GM21367 (cell line): ENCODE measurements around the gene ULBP2.
"Not testable (repeated sequence)": the region's sequence is repeated elsewhere in the genome, so short reads cannot be mapped to it uniquely, and the experiment has no call there.

Experiments used
- ATAC-seq: cut with Tn5 transposase; IDR thresholded peaks from one replicate; pipeline ENCODE4 v1.9.1; 2021; ENCODE audit not compliant: unreplicated experiment

The ULBP2 gene

DNA sequence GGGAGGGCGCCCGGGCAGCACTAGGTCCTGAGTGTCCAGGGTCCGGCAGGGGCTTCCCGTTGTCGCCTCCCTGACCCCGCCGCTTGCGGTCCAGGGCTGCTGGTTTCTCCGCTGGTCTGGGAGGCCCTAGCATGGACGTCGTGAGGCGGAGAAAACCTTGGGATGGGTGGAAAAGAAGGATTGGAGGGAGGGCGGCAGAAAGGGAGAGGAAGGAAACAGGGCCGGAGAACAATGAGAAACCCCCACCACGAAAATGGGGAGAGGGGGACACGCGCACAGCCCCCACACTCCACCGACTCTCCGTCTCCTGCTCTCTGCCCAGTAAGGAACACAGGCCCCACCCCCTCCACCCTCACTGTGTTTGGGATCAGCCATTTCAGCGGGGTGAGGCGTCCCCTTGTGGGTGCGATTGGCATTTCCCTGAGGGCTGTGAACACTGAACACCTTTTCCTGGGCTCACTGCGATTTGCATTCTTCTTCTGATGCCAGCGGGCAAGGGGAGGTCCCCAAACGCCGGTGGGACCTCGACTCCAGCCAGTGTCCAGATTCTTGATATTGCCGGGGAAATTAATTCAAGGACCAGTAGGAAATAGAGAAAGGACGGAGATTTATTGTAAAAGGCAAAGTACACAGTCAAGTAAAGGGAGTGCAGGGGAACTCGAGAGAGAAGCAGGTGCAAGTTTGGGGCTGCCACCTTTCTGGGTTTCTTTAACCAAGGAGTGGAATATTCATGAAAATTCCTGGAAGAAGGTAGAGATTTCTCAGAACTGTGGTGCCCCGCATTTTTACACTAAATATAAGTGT, 15.6 kb upstream of the ULBP2 start:
- no peak for ATAC-seq

DNA sequence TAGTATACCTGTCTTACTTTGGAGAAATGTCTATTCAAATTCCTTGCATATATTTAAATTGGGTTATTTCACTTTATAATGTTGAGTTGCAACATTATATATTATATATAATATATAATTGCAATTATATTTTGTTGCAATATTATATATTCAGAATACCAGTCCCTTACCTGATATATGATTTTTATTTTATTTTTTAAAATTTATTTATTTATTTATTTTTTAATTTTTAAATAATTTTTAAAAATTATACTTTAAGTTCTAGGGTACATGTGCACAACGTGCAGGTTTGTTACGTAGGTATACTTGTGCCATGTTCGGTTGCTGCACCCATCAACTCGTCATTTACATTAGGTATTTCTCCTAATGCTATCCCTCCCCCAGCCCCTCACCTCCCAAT, 14.8 kb upstream of the ULBP2 start:
- ATAC-seq: not testable (repeated sequence)

DNA sequence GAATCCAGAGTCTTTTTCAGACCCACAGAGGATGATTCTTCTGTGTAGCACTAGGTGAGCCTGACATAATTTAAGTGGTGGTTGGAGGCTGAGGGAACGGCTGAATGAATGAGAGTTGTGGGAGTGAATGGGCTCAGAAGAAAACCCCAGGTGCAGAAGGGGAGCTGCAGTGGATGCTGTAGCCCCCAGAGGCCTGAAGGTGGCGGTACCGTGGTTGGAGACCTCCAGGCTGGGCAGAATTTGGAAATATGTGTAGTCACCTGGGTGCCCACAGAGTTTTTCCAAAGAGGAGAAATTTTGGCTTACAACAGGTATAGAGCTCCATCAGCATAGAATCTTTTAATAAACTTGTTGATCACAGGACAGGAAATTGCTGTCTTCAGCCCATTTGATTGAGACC, 12.4 kb upstream of the ULBP2 start:
- ATAC-seq: no peak

DNA sequence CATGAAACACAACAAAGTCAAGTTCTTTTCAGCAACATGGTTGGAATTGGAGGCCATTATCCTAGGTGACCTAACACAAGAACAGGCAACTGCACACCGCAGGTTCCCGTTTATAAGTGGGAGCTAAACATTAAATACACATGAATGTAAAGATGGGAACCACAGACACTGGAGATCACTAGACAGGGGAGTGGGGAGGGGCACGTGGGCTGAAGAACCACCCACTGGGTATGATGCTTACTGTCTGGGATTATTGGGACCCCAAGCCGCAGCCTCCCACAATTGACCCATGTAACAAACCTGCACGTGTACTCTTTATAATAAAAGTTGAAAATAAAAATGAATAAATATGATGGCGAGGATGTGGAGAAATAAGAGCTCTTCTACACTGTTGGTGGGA, 10.3 kb upstream of the ULBP2 start:
- no peak for ATAC-seq

DNA sequence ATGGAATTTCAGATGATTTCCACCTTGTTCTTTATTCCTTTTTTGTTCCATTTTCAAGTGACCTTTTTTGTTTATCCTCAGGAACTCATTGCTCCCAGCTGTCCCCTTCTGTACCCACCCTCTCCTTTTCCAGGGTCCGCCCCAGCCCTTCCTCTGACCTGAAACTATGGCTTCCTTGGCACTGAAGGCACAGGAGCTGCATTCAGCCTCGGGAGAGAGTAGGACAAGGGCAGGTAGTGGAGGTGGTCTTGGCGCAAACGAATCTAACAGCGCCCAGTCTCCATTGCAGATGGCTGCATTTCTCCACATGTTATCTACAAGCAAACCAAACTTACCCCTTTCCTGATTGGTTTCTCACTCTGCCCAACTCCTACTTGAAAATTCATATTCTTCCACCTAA, 8.8 kb upstream of the ULBP2 start:
- ATAC-seq: no peak

DNA sequence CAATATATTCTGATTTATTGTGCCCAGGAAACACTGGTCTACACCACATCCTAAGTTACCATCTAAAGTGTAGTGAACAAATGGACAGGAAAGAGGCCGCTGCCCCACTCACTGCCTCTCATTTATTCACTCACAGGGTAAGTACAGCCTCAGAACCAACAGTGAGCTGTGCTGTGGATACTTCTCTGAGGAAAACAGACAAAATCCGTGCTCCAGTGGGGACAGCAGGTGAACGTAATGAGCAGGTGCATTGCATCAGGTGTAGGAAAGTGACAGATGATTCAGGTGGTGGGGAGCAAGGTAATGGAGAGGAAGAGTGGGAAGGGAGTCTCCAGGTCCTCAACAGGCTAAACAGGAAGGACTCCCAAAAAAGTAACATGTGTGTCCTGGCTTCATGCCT, 8.4 kb upstream of the ULBP2 start:
- ATAC-seq: no peak

DNA sequence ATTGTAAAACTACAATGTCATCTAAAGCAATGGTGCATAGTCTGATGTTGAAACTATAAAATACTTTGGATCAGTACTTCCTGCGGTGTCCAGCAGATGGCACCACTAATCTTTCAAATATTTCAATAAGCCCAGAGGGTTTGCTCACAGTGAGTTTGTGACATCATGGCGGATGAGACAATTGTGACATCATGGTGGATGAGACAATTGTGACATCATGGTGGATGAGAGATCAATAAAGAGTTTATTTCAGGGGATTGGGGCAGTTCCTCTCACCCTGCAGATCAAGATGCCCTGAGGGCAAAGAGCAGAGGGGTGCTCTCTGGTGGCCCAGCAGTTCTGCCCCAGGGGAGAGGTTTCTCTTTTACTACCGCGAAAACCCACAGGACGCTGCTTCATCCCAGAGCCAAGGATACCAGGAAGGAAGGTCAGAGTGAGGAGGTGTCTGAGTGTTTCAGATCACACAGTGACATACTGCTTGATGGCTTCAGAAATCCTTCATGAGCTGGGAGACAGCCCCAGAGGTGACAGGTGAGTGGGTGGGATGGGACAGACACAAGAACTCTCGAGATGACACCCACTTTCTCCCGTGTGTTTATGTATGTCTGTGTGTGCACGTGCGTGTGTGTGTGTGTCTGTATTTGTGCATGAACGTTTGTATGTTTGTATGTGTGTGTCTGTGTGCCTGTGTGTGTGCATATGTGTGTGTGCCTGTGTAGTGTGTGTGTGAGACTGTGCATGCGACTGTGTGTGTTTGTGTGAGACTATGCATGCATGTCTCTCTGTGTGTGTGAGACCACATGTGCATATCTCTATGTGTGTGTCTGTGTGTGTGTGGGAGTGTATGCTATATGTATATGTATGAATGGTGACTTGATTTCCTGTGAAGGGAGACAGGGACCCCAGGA, 7.3 kb upstream of the ULBP2 start:
- no peak for ATAC-seq

DNA sequence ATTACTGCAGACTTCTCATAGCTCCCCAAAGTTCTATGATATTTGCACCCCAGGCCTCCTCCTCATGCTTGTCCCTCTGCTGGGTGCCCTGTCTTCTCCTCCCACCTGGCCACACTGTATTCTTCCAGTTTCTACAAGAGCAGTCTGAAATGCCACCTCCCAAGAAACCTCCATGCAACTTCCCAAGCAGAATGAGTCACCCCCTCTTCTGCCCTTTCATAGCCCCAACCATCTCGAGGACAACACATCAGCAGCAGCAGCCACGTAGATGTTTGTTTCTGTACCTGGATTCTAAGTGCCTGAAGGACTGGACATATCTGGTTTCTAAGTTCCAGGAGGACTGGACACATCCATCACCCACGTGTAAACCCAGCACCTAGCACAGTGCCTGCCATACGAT, 6.6 kb upstream of the ULBP2 start:
- no peak for ATAC-seq

DNA sequence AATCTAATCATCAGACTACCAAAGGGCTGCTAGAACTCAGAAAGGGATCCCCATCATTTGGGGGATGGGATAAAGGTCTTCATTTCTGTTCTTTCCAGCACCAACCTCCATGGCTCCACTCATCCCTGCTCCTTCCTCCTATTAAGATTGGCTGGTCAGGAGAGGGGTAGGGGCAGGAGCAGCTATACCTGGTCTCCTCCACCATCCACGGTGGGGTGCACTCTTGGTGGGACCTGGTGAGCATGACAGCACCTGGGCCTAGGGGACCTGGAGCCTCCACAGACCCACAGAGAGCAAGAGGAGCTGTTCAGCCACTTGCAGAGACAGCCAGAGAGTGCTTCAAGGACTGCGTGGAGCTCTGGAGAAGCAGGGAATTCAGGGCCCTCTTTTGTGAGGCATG, 6.1 kb upstream of the ULBP2 start:
- no peak for ATAC-seq

DNA sequence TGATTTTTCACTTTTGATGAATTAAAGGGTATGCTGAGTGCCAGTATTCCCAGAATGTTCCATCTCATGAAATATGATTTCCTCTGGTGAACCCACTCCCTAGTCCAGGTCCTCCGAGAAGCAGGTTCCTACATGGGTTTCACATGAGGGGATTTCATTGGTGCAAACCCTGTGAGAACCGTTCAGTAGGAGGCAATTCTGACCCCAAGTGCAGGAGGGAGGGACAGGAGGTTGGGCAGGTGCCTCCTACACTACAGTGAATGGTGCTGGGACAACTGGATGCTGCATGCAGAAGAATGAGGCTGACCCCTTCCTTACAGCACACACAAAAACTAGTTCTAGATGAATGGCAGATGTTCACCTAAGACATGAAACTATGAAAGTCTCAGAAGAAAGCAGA, 5.1 kb upstream of the ULBP2 start:
- ATAC-seq: no peak

DNA sequence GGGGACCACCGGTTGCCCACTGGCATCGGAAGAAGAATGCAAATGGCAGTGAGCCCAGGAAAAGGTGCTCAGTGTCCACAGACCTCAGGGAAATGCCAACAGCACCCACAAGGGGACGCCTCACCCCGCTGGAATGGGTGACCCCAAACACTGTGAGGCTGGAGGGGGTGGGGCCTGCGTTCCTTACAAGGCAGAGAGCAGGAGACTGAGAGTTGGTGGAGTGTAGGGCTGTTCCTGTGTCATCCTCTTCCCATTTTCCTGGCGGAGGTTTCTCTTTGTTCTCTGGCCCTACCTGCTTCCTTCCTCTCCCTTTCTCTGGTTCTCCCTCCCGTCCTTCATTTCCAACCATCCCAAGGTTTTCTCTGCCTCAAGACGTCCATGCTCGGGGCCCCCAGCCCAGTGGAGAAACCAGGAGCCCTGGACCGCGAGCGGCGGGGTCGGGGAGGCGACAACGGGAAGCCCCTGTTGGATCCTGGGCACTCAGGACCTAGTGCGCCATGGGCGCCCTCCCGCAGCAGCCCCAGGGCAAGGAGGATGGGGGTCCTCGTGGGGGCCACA, 3.7 kb upstream of the ULBP2 start:
- ATAC-seq: not testable (repeated sequence)

DNA sequence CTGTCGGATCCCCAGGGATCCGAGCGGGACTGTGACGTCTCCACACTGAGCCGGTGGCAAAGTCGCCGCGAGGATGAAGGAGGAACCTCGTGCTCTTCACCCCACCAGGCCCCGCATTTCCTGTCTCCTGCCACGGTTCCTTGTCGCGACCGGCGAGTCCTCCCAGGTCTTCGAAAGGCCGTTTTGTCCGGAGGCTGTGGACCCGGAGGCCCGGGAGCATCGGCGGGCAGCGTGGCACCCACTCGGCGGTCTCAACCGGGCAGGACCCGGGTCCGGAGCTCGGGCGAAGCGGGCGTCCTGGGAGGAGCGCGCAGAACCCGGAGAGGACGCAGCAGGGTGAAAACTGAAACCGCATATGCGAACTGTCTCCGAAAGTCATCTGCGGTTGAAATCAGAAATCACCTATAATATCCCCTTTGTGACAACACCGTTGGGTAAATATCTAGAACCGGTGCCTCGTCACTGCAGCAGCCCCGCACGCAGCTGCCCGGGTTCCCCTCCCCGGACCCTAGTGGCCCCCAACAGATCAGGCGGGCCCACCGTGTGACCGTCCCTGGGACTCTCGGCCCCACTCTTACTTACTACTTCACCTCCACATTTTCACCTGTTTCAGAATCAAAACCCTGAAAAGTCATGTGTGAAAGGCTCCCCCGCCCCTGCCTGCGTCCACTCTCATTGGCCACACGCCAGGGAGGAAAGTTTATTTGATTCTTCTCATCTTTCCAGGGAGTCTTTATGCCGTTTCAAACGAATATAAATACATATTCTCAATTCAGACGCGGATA, 3.1 kb upstream of the ULBP2 start:
- ATAC-seq: peak; percentile 70

DNA sequence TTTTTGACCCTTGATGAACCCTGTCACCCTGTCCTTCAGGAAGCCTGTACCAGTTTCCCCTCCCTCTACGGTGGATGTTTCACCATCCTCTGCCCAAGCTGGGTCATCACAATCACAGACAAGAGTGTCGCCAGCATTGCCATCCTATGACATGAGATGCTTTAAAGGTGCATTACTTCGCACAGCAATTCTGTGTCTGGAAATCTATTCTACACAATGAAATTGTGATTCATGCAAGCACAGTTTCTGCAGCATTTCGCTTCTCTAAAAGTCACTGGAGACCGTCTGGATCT, 2.5 kb upstream of the ULBP2 start:
- ATAC-seq: no peak

DNA sequence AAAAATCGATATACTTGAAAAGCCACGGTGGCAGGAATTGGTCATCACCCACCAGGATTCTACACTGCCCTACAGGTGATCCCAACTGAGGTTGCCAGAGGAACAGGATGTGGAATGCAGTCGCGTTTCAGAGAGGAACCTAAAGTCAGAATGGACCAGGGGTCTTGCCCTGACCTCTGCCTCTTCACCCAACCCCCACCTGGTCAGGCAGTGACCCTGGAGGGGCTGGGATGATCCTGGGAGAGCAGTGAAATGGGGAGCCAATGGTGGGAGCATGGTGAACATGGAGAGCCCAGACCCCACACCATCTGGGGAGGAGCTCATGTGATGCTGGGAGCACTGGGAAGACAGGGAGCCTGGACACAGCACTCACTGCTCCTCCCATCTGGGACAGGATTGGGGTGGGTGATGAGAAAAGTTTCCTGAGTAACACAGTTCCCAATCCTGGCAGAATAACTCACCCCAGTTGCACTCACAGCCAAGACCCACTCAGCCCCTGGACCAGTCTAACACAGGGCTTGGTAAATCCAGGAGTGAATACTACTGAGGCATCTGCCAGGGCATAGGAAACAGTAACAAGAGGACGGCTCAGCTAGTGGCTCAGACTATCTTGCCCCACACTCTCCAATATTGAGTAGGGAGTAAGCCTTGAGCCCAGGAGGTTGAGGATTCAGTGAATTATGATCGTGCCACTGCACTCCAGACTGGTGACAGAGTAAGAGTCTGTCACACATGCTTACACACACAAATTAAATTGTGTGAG, 1.7 kb upstream of the ULBP2 start:
- ATAC-seq: no peak

DNA sequence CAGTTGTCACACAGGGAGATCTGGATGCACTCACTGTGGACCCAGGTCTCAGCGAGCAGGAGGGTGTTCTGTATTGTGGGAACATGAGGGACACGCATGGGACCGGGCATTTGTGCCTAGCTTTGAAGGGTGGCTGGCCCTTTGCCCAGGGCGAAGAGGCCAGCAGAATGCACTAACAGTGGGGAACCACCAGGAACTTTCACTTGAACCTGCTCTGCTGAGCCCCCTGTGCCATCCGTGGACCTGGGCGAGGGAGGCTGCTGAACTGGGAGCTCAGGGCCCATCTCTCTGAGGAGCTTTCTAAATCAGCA, 1.2 kb upstream of the ULBP2 start:
- ATAC-seq: no peak

DNA sequence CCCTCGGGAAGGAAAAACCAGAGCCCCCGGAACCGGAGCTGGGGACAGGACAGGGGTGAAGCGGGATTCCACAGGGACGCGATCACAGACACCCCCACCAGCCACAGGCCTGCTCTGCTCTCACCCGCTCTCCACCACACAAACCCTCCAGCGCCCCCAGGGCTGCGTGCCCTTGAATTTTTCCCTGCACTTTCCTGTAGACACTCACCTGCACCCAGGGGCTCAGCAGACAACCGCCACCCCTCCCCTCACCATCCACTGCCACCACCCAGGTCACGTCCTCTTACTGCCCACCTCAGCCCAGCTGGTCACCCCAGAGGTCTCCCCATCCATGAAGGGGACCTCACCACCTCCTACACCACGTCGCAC, 631 bp downstream of the ULBP2 start:
- ATAC-seq: no peak

DNA sequence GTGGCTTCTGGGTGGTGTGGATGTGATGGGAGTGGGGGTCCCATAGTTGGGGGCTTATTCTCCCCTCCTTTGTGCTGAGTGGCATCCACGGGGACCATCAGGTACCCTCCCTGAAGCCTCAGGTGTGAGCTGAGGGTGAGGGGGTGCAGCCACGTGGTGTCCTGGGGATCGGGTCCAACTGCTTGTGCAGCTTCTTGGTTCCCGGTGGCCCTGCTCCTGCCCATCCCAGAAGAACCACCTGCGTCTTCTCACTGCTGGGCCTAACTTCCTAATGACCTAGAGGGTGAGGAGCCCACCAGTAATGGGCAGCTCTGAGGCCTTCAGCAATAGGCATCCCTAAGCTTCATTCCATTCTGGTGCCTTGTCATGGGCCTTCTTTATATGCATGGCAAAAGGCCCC, 1.5 kb downstream of the ULBP2 start:
- not testable (repeated sequence) for ATAC-seq

DNA sequence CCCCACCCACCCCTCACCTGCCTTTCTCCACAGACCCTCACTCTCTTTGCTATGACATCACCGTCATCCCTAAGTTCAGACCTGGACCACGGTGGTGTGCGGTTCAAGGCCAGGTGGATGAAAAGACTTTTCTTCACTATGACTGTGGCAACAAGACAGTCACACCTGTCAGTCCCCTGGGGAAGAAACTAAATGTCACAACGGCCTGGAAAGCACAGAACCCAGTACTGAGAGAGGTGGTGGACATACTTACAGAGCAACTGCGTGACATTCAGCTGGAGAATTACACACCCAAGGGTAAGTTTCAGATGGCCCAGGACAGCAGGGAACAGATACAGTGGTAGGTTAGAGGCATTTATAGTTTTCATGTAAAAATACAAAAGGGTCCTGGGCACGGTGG, 3.5 kb downstream of the ULBP2 start:
- not testable (repeated sequence) for ATAC-seq

DNA sequence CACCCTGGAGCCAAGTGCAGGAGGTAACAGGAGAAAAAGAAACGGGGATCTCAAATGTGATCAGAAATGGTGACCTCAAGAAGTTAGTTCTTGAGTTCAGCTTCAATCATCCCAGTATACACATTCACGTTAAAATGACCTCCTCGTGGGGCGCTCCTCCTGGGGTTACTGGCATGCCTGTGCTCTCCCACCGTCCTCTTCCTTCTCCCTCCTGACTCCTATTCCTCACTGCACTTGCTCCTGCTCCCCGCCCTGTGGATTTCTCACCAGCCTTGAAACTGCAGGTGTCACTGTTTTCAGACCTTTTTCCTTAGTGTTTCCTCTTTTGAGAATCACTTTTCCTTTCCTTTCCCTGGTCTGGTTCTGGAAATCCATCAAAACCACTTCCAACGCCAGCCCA, 4.8 kb downstream of the ULBP2 start:
- ATAC-seq: not testable (repeated sequence)

DNA sequence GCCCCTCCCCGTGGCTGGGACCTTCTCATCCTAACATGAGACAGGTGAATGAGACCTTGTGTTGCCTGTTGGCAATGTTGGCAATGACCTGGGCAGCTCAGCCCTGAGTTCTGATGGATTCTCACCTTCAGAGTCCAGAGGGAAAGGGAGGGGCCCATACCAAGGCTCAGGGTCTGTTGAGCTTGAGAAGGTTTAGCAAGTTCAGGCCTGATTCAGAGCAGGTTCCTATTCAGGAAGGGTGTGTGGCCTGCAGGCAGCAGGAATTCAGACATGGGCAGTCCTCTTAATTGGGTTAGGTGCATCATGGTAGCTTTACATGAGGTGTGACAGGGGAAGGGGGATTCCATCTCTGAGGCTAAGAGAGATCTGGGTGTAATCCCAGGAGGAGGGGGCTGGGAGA, 5.7 kb downstream of the ULBP2 start:
- not testable (repeated sequence) for ATAC-seq

DNA sequence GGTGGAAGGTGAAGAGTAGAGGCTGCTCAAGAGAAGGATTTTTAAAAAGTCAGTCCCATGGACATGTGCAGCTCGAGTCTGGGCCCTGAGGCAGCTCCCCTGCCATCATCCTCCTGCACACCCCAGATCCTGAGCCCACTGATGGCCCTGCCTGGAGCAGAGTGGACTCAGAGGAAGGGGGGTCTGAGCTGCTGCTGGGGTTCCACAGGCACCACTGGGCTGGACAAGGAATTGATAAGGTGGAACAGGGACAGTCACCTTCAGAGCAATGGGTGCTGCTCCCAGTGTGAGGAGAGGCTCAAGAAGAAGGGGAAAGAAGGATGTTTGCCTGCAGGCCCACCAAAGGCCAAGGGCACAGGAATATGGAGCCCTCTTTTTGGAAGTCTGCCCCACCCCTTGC, 6.2 kb downstream of the ULBP2 start:
- no peak for ATAC-seq
